Measurements from ENCODE around the gene RGS6.

The RGS6 gene

GRCh38 chr14:72464226-72464625, 532.0 kb downstream of the RGS6 start:
- no peaks in the 10 kb centered on the region for H3K27me3 ChIP-seq (ENCODE audit: insufficient read depth, low read depth)
- H3K4me3 ChIP-seq (IDR thresholded peaks at IDR 0.05; ENCODE audit: insufficient read depth, low read depth, low read length): no peak overlapping the region
- no peak for TF ChIP-seq CTCF (conservative IDR thresholded peaks at IDR 0.05; ENCODE audit: low read depth, low read length)
- no peaks in the 10 kb centered on the region for H3K36me3 ChIP-seq (ENCODE audit: insufficient read depth)
- no peak overlapping the region for H2AFZ ChIP-seq (ENCODE audit: low read depth)
- H3K9ac ChIP-seq: no peak overlapping the region
- H4K20me1 ChIP-seq (ENCODE audit: insufficient read depth): no peaks in the 10 kb centered on the region
- H3K79me2 ChIP-seq (ENCODE audit: insufficient read depth, low read depth): no peaks in the 10 kb centered on the region
- no peak overlapping the region for H3K4me2 ChIP-seq
- H3K27ac ChIP-seq: no peak overlapping the region
- H3K4me1 ChIP-seq (ENCODE audit: low read depth, poor library complexity, severe bottlenecking): no peaks in the 10 kb centered on the region

- Histone ChIP-seq H2AFZ (ENCODE audit: low read depth) (no peak overlapping the region), H3K4me2 (no peak overlapping the region), H4K20me1 (ENCODE audit: insufficient read depth) (no peaks in the 10 kb centered on the region), H3K4me3 (IDR thresholded peaks at IDR 0.05; ENCODE audit: insufficient read depth, low read depth, low read length) (no peak overlapping the region), H3K27me3 (ENCODE audit: insufficient read depth, low read depth) (no peaks in the 10 kb centered on the region), H3K4me1 (ENCODE audit: low read depth, poor library complexity, severe bottlenecking) (no peaks in the 10 kb centered on the region), H3K9ac (no peak overlapping the region), H3K79me2 (ENCODE audit: insufficient read depth, low read depth) (no peaks in the 10 kb centered on the region), H3K36me3 (ENCODE audit: insufficient read depth) (no peaks in the 10 kb centered on the region), H3K27ac (no peak overlapping the region)
- TF ChIP-seq CTCF (conservative IDR thresholded peaks at IDR 0.05; ENCODE audit: low read depth, low read length): no peak
These were observed 534.1 kb downstream of the RGS6 start for GRCh38 chr14:72466325-72466724.

GRCh38 chr14:72471346-72471745, 539.1 kb downstream of the RGS6 start:
- H3K27me3 ChIP-seq (ENCODE audit: insufficient read depth, low read depth): no peaks in the 10 kb centered on the region
- H3K4me2 ChIP-seq: no peak overlapping the region
- no peak overlapping the region for H3K9ac ChIP-seq
- TF ChIP-seq CTCF (conservative IDR thresholded peaks at IDR 0.05; ENCODE audit: low read depth, low read length): no peak
- H2AFZ ChIP-seq (ENCODE audit: low read depth): no peak overlapping the region
- no peaks in the 10 kb centered on the region for H3K79me2 ChIP-seq (ENCODE audit: insufficient read depth, low read depth)
- H3K4me3 ChIP-seq (IDR thresholded peaks at IDR 0.05; ENCODE audit: insufficient read depth, low read depth, low read length): no peak overlapping the region
- H3K27ac ChIP-seq: no peak overlapping the region
- H4K20me1 ChIP-seq (ENCODE audit: insufficient read depth): no peaks in the 10 kb centered on the region
- H3K4me1 ChIP-seq (ENCODE audit: low read depth, poor library complexity, severe bottlenecking): peaks cover 34% of the 10 kb centered on the region
- no peaks in the 10 kb centered on the region for H3K36me3 ChIP-seq (ENCODE audit: insufficient read depth)

- peaks cover 45% of the 10 kb centered on the region for H3K4me1 ChIP-seq (ENCODE audit: low read depth, poor library complexity, severe bottlenecking)
- no peak overlapping the region for H2AFZ ChIP-seq (ENCODE audit: low read depth)
- no peak for TF ChIP-seq CTCF (conservative IDR thresholded peaks at IDR 0.05; ENCODE audit: low read depth, low read length)
- H4K20me1 ChIP-seq (ENCODE audit: insufficient read depth): no peaks in the 10 kb centered on the region
- no peaks in the 10 kb centered on the region for H3K27me3 ChIP-seq (ENCODE audit: insufficient read depth, low read depth)
- no peak overlapping the region for H3K27ac ChIP-seq
- no peaks in the 10 kb centered on the region for H3K36me3 ChIP-seq (ENCODE audit: insufficient read depth)
- no peaks in the 10 kb centered on the region for H3K79me2 ChIP-seq (ENCODE audit: insufficient read depth, low read depth)
- no peak overlapping the region for H3K9ac ChIP-seq
- no peak overlapping the region for H3K4me3 ChIP-seq (IDR thresholded peaks at IDR 0.05; ENCODE audit: insufficient read depth, low read depth, low read length)
- H3K4me2 ChIP-seq: no peak overlapping the region
These were observed 540.6 kb downstream of the RGS6 start for GRCh38 chr14:72472845-72473244.
